ENCODE results near the gene CBLN4. TPM values are rescaled to one million over a fixed set of nuclear protein-coding genes. Genes with fewer than 3 reads are reported as not detected.

The CBLN4 gene
- total and polyA plus RNA-seq, 2 of the 8 experiments (the other 6 are each of a cell fraction or from before 2014, with no cell fraction given): 0.03 to 0.13 TPM

DNA sequence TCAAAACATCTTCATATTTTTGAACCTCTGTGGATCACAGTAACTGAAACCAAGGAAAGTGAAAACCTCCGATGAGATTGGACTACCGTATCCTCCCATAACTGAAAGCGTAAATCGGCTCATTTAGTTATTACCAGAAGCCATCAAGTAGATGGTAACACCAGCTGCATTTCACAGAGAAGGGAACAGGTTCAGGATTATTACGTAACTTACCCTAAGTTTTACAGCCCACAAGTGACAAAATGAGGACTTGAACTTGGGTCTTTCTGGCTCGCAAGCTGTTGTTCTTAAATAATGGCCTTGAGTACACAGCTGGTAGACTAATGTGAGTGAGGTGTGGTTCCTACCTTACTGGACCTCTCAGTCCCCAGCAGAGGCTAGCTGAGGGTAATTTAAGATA is 37.9 kb upstream of the CBLN4 start (continued):
- TF ChIP-seq CTBP2 (IDR thresholded peaks at IDR 0.05; ENCODE audit: borderline replicate concordance, insufficient read depth, insufficient read length, low read length): no peak

All from H1 (cell line).